Stimulated activated CD4-positive, alpha-beta T cell treated with anti-CD3 and anti-CD28 coated beads, Interleukin-4, amount 100 ng/mL, for 1 hour (primary cell): ENCODE measurements around the gene ARGLU1.

ENCODE experiments used
- DNase-seq: peaks from one replicate; pipeline ENCODE4 v3.0.0-alpha.2; 2020

Gene ARGLU1

DNA sequence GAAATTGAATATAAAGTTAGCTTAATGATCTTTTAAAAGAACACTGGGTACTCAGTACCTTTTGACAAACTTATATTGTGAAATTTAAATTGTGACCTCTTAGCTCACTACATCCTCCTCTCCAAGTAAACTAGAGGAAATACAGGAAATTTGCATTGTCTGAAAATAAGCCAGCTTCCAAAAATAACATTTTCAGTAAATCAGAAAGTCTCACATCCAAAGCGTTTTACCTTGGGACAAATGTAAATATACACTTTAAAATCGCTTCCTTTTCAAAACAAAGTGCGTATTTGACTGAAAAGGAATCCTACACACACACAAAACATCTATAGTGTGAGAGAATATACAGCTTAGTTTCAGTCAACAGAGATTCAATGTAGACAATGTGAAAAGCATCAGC, 30.4 kb downstream of the ARGLU1 start:
- no peak for DNase-seq

DNA sequence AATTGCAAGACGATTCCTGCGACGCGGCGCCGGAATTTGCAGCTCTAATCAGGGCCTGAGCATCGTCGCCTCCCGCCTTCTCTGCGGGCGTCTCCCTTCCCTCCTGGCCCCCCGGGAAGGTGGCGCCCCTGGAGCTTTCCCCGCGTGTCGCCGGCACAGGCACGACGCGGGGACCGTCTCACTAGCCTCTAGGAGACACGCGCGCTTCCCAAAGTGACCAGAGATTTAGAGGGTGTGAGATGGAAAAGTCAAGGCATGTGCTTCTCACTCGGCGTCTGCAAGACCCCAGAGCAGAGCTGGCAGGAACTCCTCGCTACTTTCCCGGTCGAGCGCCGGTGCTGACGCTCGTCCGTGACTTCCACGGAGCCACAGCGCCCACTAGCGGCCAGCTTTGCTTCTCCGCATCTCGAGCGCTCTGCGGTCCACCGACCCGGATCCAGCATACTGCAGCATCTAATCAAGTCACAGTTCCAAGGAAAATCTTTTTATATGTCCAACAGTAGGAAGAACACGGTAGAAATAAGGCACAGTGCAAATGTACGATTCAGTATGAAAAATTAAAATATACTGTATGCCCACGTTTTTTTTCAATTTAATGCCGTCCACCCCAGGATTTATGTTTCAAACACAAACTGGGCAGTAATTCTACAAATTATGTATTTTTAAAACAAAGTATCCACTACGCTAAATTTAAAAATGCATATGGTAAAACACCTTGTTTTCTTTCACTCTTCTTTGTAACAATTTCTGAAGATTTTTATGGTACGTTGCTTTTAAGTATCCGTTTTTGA, 31.5 kb downstream of the ARGLU1 start:
- DNase-seq: peak; percentile 95

DNA sequence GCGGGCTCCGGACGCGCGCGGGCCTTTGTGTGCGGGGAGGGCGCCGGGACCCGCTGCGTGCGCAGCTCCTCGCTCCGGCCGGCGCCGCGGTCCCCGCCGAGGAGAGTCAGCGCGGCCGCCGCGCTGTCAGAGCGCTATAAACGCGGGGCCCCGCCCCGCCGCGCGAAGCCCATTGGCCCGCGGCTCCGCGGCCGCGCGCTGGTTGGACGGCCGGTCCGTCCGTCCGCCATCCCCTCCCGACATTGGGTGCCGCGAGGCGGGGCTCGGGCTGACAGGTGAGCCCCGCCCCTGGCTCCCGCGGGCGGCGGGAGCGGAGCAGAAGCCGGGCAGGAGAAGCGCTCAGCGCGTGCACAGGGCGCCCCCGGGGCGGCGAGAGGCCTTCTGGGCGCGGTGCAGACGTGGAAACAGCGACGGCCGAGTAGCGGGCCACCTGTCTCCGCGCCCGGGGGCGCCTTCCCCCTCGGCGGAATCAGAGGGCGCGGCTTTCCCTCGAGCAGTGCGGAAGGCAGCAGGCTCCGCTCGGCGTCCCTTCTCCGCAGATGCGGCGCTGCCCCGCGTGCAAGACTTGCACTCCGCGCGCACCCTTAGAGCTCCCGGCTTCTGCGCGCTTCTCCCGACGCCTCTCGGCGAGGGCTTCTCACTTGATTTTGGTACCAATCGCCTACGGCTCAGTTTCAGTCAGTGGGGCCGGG, 32.2 kb downstream of the ARGLU1 start, which contains the start of gene EFNB2:
EFNB2 (minus strand) TSS at position 111 of the 692 bp plus-strand sequence. CDS start 698 bp downstream, outside the sequence.
- peak; percentile 87 for DNase-seq

GRCh38 chr13:106534639-106535551, 33.0 kb downstream of the ARGLU1 start:
- peak; percentile 15 for DNase-seq

GRCh38 chr13:106533943-106534638, 33.8 kb downstream of the ARGLU1 start:
- DNase-seq: peak; percentile 19

DNA sequence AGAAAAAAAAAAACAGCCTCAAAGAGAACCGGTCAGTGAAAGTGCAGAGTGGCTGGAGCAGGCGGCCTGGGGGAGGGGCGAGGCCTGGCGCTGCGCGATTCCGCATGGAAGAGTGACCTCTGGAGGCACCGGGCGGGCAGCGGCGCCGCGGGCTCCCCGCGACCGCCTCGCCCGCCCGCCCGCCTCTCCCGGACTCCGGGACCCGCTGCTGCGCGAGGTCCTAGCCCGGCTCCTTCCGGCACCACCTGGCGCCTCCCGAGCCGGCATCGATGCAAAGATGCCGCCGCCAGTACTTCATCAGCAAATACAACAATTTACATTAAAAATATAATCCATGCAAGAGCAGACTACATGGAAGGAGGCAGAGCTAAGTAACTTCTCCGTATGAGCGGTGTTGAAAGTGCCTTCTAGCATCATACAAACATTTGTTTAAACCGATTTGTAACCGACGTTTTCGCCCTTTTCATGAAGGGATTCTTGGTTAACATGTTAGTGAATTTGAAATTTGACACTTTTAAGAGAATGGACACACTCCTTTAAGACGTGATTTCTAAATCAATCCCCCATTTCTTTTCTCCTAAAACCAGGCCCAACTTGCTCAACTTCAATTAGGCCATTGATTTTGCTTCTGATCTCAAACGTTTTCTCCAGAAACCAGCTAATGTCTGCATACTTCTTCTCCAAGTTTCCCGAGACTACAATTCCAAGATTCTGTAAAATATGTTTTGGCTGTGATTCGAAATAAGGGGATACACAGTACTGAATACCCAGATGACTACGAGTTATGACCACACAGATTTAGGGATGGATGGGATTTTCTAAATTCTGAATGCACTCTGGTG, 34.6 kb downstream of the ARGLU1 start:
- peak; percentile 8 for DNase-seq

DNA sequence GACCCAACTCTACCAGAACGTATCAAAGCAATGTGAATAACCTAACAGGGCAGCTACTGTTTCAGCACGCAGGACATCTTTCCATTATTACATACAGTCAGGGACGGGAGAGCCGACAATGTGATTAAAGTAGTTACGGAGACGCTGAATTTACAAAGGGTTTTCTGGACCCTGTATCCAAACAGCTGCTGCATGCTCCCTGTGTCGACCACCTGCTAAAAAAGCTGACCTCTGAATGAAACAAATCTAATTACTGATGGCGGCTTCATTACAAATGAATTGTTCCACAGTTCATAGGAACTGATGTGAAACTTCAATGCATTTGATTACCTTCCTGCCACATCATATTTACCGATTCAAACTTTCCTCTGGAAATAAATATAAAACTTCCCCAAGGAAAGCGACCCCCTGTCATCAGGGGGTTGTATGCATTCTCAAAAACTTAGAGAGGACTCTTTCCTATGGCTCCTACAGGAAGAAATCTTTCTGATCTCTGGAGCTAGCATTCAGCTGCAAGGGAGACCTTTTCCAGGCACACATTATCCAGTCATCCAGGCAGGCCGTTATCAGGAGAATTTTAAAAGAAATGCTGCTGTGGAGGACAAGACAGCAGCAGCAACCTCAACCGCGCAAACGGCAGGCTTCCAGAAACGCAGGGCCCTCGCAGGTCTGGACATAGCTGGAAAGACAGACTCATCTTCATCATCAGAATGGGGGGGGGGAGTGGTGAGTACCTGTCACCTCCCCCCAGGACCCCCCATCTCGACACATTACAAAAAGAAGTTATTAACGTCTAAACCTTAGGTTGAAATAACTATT, 35.6 kb downstream of the ARGLU1 start:
- no peak for DNase-seq

- DNase-seq: no peak
These were observed 36.9 kb downstream of the ARGLU1 start for GRCh38 chr13:106530980-106531481.

GRCh38 chr13:106530171-106530851, 37.6 kb downstream of the ARGLU1 start:
- no peak for DNase-seq

GRCh38 chr13:106529415-106530170, 38.3 kb downstream of the ARGLU1 start:
- no peak for DNase-seq

DNA sequence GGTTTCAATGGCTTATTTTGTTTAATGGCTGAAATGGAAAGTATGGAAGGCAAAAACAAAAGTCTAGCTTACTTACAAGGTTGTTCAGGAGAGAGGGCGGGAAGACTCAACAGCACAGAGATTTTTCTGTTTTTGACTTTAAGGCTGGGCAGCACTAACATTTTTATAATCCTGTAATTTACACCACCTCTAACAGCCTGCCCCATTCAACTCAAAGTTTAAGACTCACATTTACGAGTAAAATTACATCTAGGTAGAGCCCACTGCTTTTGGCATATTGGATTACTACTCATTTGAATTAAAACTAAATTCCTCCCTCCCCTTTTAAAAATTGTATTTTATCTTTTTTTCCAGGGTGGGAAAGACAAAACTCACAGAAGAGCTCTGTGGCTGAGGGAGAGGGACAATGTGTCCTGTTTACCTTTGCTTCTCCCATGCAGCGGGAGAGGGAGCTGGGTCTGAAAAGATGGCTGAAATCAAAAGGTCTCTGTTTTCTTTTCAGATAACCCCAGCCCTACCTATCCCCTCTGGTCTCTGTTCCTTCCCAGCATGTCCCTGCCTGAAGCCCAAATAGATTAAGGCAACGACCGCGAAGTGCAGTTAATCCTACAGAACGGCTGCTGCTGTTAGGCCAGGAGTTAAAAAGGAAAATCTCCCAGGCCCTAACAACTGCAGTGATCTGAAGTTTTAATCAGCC, 39.1 kb downstream of the ARGLU1 start:
- DNase-seq: no peak

GRCh38 chr13:106527826-106528225, 40.1 kb downstream of the ARGLU1 start:
- DNase-seq: no peak

GRCh38 chr13:106527445-106527801, 40.5 kb downstream of the ARGLU1 start:
- no peak for DNase-seq

DNA sequence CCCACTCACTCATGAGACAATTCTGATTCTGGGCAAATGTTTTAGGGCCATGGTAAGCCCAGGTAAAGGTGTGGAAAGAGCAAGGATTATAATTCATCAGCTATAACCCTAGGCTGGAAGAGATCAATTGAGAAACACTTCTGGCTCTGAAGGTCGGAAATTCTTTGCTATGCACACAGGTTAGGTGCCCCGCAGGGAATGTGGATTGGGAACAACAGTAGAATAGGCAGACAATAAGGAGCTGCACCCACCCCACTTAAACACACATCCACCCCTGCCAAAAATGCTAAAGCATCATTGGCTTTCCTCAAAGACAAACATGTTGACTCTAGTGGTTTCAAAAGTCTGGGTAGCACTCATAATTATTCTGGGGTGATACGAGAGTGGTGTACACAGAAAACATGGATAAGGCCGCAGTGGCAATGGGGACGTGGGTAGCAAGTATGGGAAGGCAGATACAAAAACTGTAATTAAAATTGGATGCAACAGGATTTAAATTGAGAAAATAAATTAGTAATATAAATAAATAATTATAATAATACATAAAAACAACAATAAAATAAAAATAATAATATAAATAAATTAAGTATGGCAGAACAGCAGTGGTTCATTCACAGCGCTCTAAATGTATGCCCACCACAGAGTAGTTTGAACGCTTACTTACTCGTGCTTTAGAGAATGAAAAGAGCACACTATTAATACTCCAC, 41.0 kb downstream of the ARGLU1 start:
- DNase-seq: no peak

- DNase-seq: no peak
These were observed 42.1 kb downstream of the ARGLU1 start for GRCh38 chr13:106525865-106526264.

GRCh38 chr13:106524108-106524507, 43.8 kb downstream of the ARGLU1 start:
- DNase-seq: no peak

DNA sequence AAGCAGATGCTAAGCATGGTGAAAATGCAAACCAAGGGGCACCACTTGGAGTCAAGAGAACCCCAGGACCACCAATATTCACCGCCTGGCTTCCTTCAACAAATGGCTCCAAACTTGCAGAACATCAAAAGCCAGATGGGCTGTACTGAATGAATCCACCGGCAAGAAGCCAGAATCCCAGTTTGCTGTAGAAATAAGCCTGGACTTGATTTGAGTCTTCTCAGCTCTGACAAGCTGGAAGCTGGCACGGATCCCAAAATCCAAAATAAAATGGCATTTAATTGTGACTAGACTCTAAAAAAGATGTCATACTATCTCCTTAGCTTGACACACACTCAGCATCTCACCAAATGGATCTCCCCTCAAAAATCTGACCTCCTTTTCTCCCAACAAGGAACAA, 44.4 kb downstream of the ARGLU1 start:
- no peak for DNase-seq
